Smooth muscle cell (in vitro differentiated cells): ENCODE measurements around the gene CEL. TPM values are rescaled to one million over a fixed set of nuclear protein-coding genes. Genes with fewer than 3 reads are reported as not detected.

Experiments
- DNase-seq: peaks from one replicate; lab custom pipeline; 2025; ENCODE audit not compliant: unreplicated experiment; lab: John Stamatoyannopoulos, UW
- H2AFZ ChIP-seq: fragments of 200-600 bp; sonication (generic); 2 replicates; pipeline ENCODE4 v1.6.0; 2016; ENCODE audit warnings: antibody characterized with exemption, low read depth, mild to moderate bottlenecking
- H3F3A ChIP-seq: fragments of 200-600 bp; sonication (generic); 2 replicates; pipeline ENCODE4 v1.6.0; 2017; ENCODE audit warnings: antibody characterized with exemption, low read depth
- H3K27ac ChIP-seq: fragments of 200-600 bp; sonication (generic); 2 replicates; pipeline ENCODE4 v1.5.1; 2016; ENCODE audit warnings: low read depth, mild to moderate bottlenecking
- H3K27me3 ChIP-seq: fragments of 200-600 bp; sonication (generic); 2 replicates; pipeline ENCODE4 v1.6.1; 2016; ENCODE audit warnings: low read depth, mild to moderate bottlenecking
- H3K36me3 ChIP-seq: fragments of 200-600 bp; sonication (generic); 2 replicates; pipeline ENCODE4 v1.5.1; 2016; ENCODE audit warnings: low read depth
- H3K4me1 ChIP-seq: fragments of 200-600 bp; sonication (generic); 2 replicates; pipeline ENCODE4 v1.5.1; 2016; ENCODE audit warnings: low read depth
- H3K4me2 ChIP-seq: fragments of 200-600 bp; sonication (generic); 2 replicates; pipeline ENCODE4 v1.6.0; 2016; ENCODE audit warnings: mild to moderate bottlenecking
- H3K4me3 ChIP-seq: fragments of 200-600 bp; sonication (generic); 2 replicates; pipeline ENCODE4 v1.5.1; 2016; ENCODE audit warnings: mild to moderate bottlenecking
- H3K79me2 ChIP-seq: fragments of 200-600 bp; sonication (generic); 2 replicates; pipeline ENCODE4 v1.6.0; 2016; ENCODE audit warnings: low read depth, mild to moderate bottlenecking
- H3K9ac ChIP-seq: fragments of 200-600 bp; sonication (generic); 2 replicates; pipeline ENCODE4 v1.6.0; 2016; ENCODE audit warnings: low read depth
- H3K9me3 ChIP-seq: fragments of 200-600 bp; sonication (generic); replicated peaks from 2 replicates; pipeline ENCODE4 v1.5.1; 2016; ENCODE audit warnings: low read depth
- H4K20me1 ChIP-seq: fragments of 200-600 bp; sonication (generic); 2 replicates; pipeline ENCODE4 v1.6.0; 2016; ENCODE audit warnings: low read depth
- WGBS: methylation state at CpG from one replicate; pipeline ENCODE4 v1.1.7; 2016; ENCODE audit warnings: low lambda C conversion rate; 5-methylcytosine and 5-hydroxymethylcytosine counted together
- polyA plus RNA-seq: library from polyadenylated mRNA; unstranded; fragments of >200 nt; fragmentation: Nextera tagmentation; extraction: Ambion mirVana; gene quantifications from 2 replicates; pipeline ENCODE4 v1.2.1, GENCODE V29; 2016
- total RNA-seq: library from RNA; depleted of rRNA; stranded (reverse); fragments of >200 nt; gene quantifications from 2 replicates; pipeline ENCODE4 v1.2.3, GENCODE V29; 2014
- TF ChIP-seq, protein P1 (sequence below): fragments of 200-600 bp; sonication (generic); IDR thresholded peaks from 2 replicates; pipeline ENCODE4 v1.5.1; 2017; ENCODE audit warnings: borderline replicate concordance, mild to moderate bottlenecking, antibody characterized with exemption; ENCODE audit not compliant: insufficient read depth, poor library complexity, severe bottlenecking

The CEL gene
- total and polyA plus RNA-seq, 2 experiments from 2014 or later, result 0.18 to 0.73 TPM

GRCh38 chr9:133117271-133118178, 55.7 kb downstream of the CEL start:
- no peak for DNase-seq
- H3K79me2 ChIP-seq, result peaks cover 22% of the 10 kb centered on the region

DNA sequence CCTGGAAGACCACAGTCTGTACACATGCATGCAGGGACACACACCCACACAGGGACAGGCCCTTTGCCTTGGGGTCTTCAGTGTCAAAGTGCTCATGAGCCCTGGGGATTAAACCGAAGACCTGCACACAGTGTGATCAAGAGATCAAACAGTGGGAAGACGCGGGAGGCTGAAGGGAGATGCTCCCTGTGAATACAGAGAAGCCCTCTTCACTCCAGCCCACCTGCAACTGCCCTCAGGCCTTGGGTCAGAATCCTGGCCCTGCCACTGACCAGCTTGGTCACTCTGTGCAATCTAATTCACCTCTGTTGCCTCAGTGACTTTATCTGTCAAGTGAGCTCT, 56.4 kb downstream of the CEL start:
- no peaks in the 10 kb centered on the region for H3K36me3 ChIP-seq
- DNase-seq, result no peak
- H4K20me1 ChIP-seq, result peaks cover 94% of the 10 kb centered on the region
- H3K27ac ChIP-seq, result no peak overlapping the region
- H3K79me2 ChIP-seq, result peaks cover 22% of the 10 kb centered on the region
- H3K4me1 ChIP-seq, result peaks cover 43% of the 10 kb centered on the region
- peaks cover 24% of the 10 kb centered on the region for H3F3A ChIP-seq
- H3K4me3 ChIP-seq, result no peak overlapping the region
- H3K9ac ChIP-seq, result no peak overlapping the region
- no peak overlapping the region for H3K4me2 ChIP-seq
- TF ChIP-seq, protein P1, sequence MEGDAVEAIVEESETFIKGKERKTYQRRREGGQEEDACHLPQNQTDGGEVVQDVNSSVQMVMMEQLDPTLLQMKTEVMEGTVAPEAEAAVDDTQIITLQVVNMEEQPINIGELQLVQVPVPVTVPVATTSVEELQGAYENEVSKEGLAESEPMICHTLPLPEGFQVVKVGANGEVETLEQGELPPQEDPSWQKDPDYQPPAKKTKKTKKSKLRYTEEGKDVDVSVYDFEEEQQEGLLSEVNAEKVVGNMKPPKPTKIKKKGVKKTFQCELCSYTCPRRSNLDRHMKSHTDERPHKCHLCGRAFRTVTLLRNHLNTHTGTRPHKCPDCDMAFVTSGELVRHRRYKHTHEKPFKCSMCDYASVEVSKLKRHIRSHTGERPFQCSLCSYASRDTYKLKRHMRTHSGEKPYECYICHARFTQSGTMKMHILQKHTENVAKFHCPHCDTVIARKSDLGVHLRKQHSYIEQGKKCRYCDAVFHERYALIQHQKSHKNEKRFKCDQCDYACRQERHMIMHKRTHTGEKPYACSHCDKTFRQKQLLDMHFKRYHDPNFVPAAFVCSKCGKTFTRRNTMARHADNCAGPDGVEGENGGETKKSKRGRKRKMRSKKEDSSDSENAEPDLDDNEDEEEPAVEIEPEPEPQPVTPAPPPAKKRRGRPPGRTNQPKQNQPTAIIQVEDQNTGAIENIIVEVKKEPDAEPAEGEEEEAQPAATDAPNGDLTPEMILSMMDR, result no peak
- no peaks in the 10 kb centered on the region for H3K27me3 ChIP-seq
- H2AFZ ChIP-seq, result no peak overlapping the region
- 89% methylated on average over 3 of the region's 3 CpGs for WGBS
- no peaks in the 10 kb centered on the region for H3K9me3 ChIP-seq

More at GRCh38 chr9:133117271-133118178, 55.7 kb downstream of the CEL start:
- Histone ChIP-seq H3K36me3 (no peaks in the 10 kb centered on the region), H3K27ac (no peak overlapping the region), H3K9me3 (no peaks in the 10 kb centered on the region), H3K4me2 (no peak overlapping the region), H3F3A (peaks cover 20% of the 10 kb centered on the region), H3K9ac (no peak overlapping the region), H2AFZ (no peak overlapping the region), H3K27me3 (no peaks in the 10 kb centered on the region), H3K4me3 (no peak overlapping the region), H4K20me1 (peaks cover 94% of the 10 kb centered on the region), H3K4me1 (peaks cover 43% of the 10 kb centered on the region)
- TF ChIP-seq, protein P1, result no peak
- 92% methylated on average over 18 of the region's 18 CpGs for WGBS

DNA sequence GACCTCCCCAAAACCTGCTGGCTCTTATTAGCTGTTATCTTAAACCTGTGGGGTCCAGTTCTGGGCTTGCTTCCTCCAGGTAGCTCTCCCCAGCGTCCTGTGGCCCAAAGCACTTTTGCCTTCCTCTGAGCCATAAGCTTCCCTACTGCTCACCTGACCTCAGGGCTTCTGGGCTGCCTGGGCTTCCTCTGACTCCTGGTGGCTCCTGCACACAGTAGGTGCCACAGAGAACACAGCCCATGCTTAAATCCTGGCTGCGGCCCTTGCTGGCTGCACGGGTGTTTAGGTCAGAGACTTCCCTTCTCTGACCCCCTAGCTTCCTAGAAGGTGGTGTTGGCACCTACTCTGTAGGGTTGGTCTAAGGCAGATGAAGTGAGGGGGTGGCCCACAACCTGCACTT, 56.8 kb downstream of the CEL start:
- TF ChIP-seq, protein P1, result no peak
- H3K27me3 ChIP-seq, result no peaks in the 10 kb centered on the region
- peaks cover 22% of the 10 kb centered on the region for H3F3A ChIP-seq
- H2AFZ ChIP-seq, result no peak overlapping the region
- H3K79me2 ChIP-seq, result peaks cover 22% of the 10 kb centered on the region
- peaks cover 90% of the 10 kb centered on the region for H4K20me1 ChIP-seq
- 88% methylated on average over 3 of the region's 3 CpGs for WGBS
- no peak for DNase-seq
- no peak overlapping the region for H3K4me3 ChIP-seq
- H3K27ac ChIP-seq, result no peak overlapping the region
- no peaks in the 10 kb centered on the region for H3K36me3 ChIP-seq
- no peaks in the 10 kb centered on the region for H3K9me3 ChIP-seq
- no peak overlapping the region for H3K9ac ChIP-seq
- H3K4me1 ChIP-seq, result peaks cover 38% of the 10 kb centered on the region
- no peak overlapping the region for H3K4me2 ChIP-seq
